Lower leg skin (tissue), 3 donors: Measurements from ENCODE around the gene ZNF213.

Experiments used
- CTCF ChIP-seq, 3 donors: fragments of 450-650 bp; IDR thresholded peaks; one replicate each; pipeline ENCODE4 v1.5.1; 2016; ENCODE audit warnings: antibody characterized with exemption in 3 of 3, mild to moderate bottlenecking in 3 of 3, moderate library complexity in 2 of 3
- POLR2A ChIP-seq, 2 donors: fragments of 450-650 bp; IDR thresholded peaks; one replicate each; pipeline ENCODE4 v1.6.1; 2016 to 2017; ENCODE audit warnings: antibody characterized with exemption in 2 of 2, mild to moderate bottlenecking in 1 of 2, moderate library complexity in 1 of 2

GRCh38 chr16:3098459-3099394, 36.1 kb upstream of the ZNF213 start, which contains the start of gene ZSCAN10:
- TF ChIP-seq CTCF (IDR thresholded peaks at IDR 0.05) (no peak), POLR2A (IDR thresholded peaks at IDR 0.05) (no peak)
